WTC11 (cell line): ENCODE data around the gene MLLT1. TPM values are rescaled to one million over a fixed set of nuclear protein-coding genes. Genes with fewer than 3 reads are reported as not detected.

Experiments
- ATAC-seq: fragments of 200-7000 bp; cut with Tn5 transposase; 2 replicates; pipeline ENCODE4 v1.10.0; 2021; ENCODE audit warnings: mild to moderate bottlenecking, moderate library complexity
- CTCF ChIA-PET: fragments of 300-600 bp; sonication (Branson Sonifier 250); formaldehyde crosslinking; loops from one replicate; lab custom pipeline; 2021; ENCODE audit warnings: antibody characterized with exemption; lab: Charles Lee
- POLR2A ChIA-PET: fragments of 350-600 bp; sonication (Branson Sonifier 250); formaldehyde crosslinking; loops from one replicate; lab custom pipeline; 2021; ENCODE audit warnings: antibody characterized with exemption; lab: Charles Lee
- DNase-seq: peaks from one replicate; pipeline ENCODE4 v3.0.0; 2021; ENCODE audit warnings: low spot score
- H3K27ac Mint-ChIP-seq: 2 replicates; pipeline ENCODE4 v1.8.0; 2021; ENCODE audit warnings: mixed read lengths
- H3K27me3 Mint-ChIP-seq: 2 replicates; pipeline ENCODE4 v1.8.0; 2021; ENCODE audit warnings: low read depth, mild to moderate bottlenecking, moderate library complexity, mixed read lengths
- H3K36me3 Mint-ChIP-seq: 2 replicates; pipeline ENCODE4 v1.8.0; 2021; ENCODE audit warnings: mixed read lengths
- H3K4me1 Mint-ChIP-seq: 2 replicates; pipeline ENCODE4 v1.8.0; 2022; ENCODE audit warnings: mixed read lengths
- H3K4me3 Mint-ChIP-seq: 2 replicates; pipeline ENCODE4 v1.8.0; 2021; ENCODE audit warnings: mild to moderate bottlenecking, moderate library complexity, mixed read lengths
- H3K9me3 Mint-ChIP-seq: 2 replicates; pipeline ENCODE4 v1.8.0; 2021; ENCODE audit warnings: mixed read lengths
- EMX1 ChIP-seq: fragments of 250-450 bp; sonication (Bioruptor Pico); IDR thresholded peaks from 2 replicates; pipeline ENCODE4 v1.8.0; 2021; ENCODE audit warnings: mild to moderate bottlenecking
- FOXK1 ChIP-seq: sonication (generic); formaldehyde crosslinking; IDR thresholded peaks from 2 replicates; pipeline ENCODE4 v1.8.0; 2022; ENCODE audit warnings: mild to moderate bottlenecking, moderate library complexity, missing genetic modification reagents
- FOXP1 ChIP-seq: sonication (generic); formaldehyde crosslinking; IDR thresholded peaks from 2 replicates; pipeline ENCODE4 v1.8.0; 2022; ENCODE audit warnings: missing genetic modification reagents, mild to moderate bottlenecking, moderate library complexity, borderline replicate concordance
- GRHL2 ChIP-seq: fragments of 250-450 bp; sonication (Bioruptor Pico); IDR thresholded peaks from 2 replicates; pipeline ENCODE4 v1.8.0; 2022; ENCODE audit warnings: mild to moderate bottlenecking, moderate library complexity; ENCODE audit not compliant: insufficient replicate concordance, severe bottlenecking
- HMGA2 ChIP-seq: fragments of 250-450 bp; sonication (Bioruptor Pico); IDR thresholded peaks from 2 replicates; pipeline ENCODE4 v1.4.0; 2021; ENCODE audit warnings: mild to moderate bottlenecking, moderate library complexity
- MYBL2 ChIP-seq: sonication (generic); formaldehyde crosslinking; IDR thresholded peaks from 2 replicates; pipeline ENCODE4 v1.8.1; 2023; ENCODE audit warnings: mild to moderate bottlenecking, moderate library complexity, missing genetic modification reagents
- OVOL2 ChIP-seq: fragments of 250-450 bp; sonication (Bioruptor Pico); IDR thresholded peaks from 2 replicates; pipeline ENCODE4 v1.9.0; 2021; ENCODE audit warnings: mild to moderate bottlenecking, borderline replicate concordance
- TEAD4 ChIP-seq: sonication (generic); formaldehyde crosslinking; IDR thresholded peaks from 2 replicates; pipeline ENCODE4 v1.8.0; 2022; ENCODE audit warnings: mild to moderate bottlenecking, missing genetic modification reagents
- TP53 ChIP-seq: sonication (generic); formaldehyde crosslinking; IDR thresholded peaks from 2 replicates; pipeline ENCODE4 v1.8.1; 2023; ENCODE audit warnings: mild to moderate bottlenecking, missing genetic modification reagents
- ZNF263 ChIP-seq: sonication (generic); formaldehyde crosslinking; IDR thresholded peaks from 2 replicates; pipeline ENCODE4 v1.8.1; 2022; ENCODE audit warnings: low read depth, mild to moderate bottlenecking, moderate library complexity, missing genetic modification reagents
- total RNA-seq: library from RNA; stranded (reverse); gene quantifications from 3 replicates; pipeline ENCODE4 v1.2.3, GENCODE V29; 2021
- TF ChIP-seq, protein P1 (sequence below): fragments of 250-450 bp; sonication (Bioruptor Pico); IDR thresholded peaks from 2 replicates; pipeline ENCODE4 v1.8.0; 2021; ENCODE audit warnings: mild to moderate bottlenecking
- TF ChIP-seq, protein P2 (sequence below): sonication (generic); formaldehyde crosslinking; IDR thresholded peaks from 2 replicates; pipeline ENCODE4 v1.8.1; 2022; ENCODE audit warnings: mild to moderate bottlenecking, moderate library complexity, missing genetic modification reagents
- TF ChIP-seq, protein P3 (sequence below): fragments of 250-450 bp; sonication (Bioruptor Pico); IDR thresholded peaks from 2 replicates; pipeline ENCODE4 v1.9.0; 2021; ENCODE audit warnings: moderate library complexity, mild to moderate bottlenecking, inconsistent platforms, borderline replicate concordance
- TF ChIP-seq, protein P4 (sequence below): fragments of 250-450 bp; sonication (Bioruptor Pico); conservative IDR thresholded peaks from 2 replicates; pipeline ENCODE4 v1.9.0; 2021; ENCODE audit warnings: mild to moderate bottlenecking
- TF ChIP-seq, protein P5 (sequence below): sonication (generic); formaldehyde crosslinking; IDR thresholded peaks from 2 replicates; pipeline ENCODE4 v1.8.0; 2022; ENCODE audit warnings: missing genetic modification reagents

Gene MLLT1
- total RNA-seq, 1 experiment from 2014 or later: 58.2 TPM

DNA sequence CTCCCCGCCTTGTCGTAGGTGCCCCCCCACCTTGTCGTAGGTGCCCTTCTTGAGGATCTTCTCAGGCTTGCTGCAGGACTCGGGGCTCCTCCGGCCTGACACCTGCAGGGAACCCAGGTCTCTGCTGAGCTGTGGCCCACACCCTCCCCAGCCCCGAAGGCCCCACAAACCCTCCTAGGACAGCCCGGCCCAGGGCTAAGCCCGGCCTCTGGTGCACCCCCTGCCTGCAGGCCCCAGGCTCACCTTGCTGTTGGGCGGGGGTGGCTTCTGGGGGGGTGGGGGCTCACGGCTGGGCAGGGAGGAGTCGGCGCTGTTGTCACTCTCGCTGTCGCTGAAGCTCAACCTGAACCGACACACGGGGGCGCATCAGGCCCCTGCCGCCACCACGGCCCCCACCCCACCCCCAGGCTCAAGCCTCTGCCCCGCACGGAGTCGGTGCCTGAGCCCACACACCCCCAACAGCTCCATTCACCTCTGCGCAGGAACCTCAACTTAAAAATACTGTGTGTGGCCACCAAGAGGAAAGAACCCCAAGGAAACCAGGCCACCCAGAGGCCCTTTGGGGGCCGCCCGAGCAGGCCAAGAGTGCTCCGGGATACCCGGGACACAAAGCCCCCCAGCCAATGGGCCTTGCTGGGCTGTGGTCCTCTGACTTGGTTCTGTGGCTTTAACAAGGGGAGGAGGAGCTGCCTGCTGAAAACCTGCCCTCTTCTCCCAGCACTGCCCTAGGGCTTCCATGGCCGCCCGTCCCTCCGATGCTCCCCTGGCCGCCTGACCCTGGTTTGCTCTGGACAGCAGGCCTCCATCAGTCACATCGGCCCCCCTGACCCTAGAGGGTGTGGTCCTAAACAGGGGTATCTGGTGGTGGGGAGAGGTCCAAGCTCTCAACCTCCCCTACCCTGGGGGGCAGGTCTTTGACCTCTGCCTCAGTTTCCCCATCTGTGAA lies 65.8 kb downstream of the MLLT1 start:
- Mint-ChIP-seq H3K9me3 (no peaks in the 10 kb centered on the region), H3K4me3 (no peak overlapping the region), H3K27me3 (no peaks in the 10 kb centered on the region), H3K36me3 (peaks cover 5% of the 10 kb centered on the region; the same call in 1 of the 2 replicates), H3K4me1 (peaks cover 3% of the 10 kb centered on the region; the same call in 1 of the 2 replicates), H3K27ac (no peak overlapping the region)
- ATAC-seq (no peak), DNase-seq (no peak)
- CTCF ChIA-PET: interaction anchor here (0.7 to 1.2 kb wide), 3 partner anchors 126 to 353 kb away, joined by 3 to 6 read pairs (median 6); no protein-coding TSS in a partner anchor
- POLR2A ChIA-PET: no interaction called here
- TF ChIP-seq MYBL2 (CRISPR knock-in tag) (no peak), FOXP1 (CRISPR knock-in tag) (no peak), TEAD4 (CRISPR knock-in tag) (no peak), EMX1 (no peak), ZNF263 (no peak)
- TF ChIP-seq, protein P1, sequence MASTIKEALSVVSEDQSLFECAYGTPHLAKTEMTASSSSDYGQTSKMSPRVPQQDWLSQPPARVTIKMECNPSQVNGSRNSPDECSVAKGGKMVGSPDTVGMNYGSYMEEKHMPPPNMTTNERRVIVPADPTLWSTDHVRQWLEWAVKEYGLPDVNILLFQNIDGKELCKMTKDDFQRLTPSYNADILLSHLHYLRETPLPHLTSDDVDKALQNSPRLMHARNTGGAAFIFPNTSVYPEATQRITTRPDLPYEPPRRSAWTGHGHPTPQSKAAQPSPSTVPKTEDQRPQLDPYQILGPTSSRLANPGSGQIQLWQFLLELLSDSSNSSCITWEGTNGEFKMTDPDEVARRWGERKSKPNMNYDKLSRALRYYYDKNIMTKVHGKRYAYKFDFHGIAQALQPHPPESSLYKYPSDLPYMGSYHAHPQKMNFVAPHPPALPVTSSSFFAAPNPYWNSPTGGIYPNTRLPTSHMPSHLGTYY (CRISPR knock-in tag): no peak
- TF ChIP-seq, protein P2, sequence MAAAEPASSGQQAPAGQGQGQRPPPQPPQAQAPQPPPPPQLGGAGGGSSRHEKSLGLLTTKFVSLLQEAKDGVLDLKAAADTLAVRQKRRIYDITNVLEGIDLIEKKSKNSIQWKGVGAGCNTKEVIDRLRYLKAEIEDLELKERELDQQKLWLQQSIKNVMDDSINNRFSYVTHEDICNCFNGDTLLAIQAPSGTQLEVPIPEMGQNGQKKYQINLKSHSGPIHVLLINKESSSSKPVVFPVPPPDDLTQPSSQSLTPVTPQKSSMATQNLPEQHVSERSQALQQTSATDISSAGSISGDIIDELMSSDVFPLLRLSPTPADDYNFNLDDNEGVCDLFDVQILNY (CRISPR knock-in tag): no peak
- TF ChIP-seq, protein P3, sequence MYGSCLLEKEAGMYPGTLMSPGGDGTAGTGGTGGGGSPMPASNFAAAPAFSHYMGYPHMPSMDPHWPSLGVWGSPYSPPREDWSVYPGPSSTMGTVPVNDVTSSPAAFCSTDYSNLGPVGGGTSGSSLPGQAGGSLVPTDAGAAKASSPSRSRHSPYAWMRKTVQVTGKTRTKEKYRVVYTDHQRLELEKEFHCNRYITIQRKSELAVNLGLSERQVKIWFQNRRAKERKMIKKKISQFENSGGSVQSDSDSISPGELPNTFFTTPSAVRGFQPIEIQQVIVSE (CRISPR knock-in tag): no peak
- TF ChIP-seq, protein P4, sequence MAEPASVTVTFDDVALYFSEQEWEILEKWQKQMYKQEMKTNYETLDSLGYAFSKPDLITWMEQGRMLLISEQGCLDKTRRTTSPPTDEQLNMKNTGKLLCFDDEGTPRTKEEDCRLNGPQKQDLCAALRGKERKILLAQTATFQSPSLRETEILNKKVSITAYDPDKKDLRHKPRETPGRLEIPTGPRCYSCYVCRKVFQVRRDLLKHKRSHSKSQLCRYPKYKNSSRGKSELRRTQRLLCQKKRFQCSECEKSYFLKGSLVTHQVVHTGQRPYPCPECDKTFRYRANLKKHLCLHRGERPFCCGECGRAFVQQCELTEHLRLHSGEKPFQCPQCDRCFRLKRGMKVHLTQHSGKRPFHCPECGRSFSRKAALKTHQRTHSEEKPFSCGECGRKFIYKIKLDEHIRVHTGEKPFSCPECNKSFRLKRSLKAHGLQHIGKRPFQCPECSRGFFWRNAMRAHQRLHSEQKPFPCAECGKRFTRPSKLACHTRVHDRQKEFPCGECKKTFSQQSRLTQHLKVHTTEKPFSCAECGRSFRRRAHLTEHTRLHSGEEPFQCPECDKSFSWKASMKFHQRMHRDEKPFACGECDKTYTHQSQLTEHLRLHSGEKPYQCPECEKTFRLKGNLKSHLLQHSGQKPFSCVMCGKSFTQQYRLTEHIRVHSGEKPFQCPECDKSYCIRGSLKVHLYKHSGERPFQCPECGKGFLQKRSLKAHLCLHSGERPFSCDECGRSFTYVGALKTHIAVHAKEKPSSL (CRISPR knock-in tag): no peak

DNA sequence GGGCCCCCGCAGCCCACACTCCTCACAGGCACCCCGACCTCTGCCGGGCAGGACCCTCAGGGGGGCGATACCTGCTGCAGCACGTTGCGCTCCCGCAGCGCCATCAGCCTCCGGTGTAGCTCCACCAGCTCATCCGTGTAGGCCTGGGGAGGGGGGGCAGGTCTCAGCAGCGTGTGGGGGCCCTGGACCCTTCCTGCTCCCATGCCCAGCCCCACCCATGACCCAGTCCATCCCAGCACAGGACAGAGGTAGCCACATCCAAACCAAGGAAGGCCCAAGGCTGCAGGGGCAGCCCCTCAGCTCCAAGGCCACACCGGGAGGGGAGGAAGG lies 66.5 kb downstream of the MLLT1 start:
- ATAC-seq (no peak), DNase-seq (no peak)
- Mint-ChIP-seq H3K27me3 (no peaks in the 10 kb centered on the region), H3K4me1 (0 out of 2 replicates have a peak, but pooled peaks cover under 1% of the 10 kb centered on the region), H3K4me3 (no peak overlapping the region), H3K36me3 (peaks cover 5% of the 10 kb centered on the region; the same call in 1 of the 2 replicates), H3K27ac (no peak overlapping the region), H3K9me3 (no peaks in the 10 kb centered on the region)
- ChIA-PET POLR2A (no interaction called here), CTCF (interaction anchor here (1.0 to 1.2 kb wide), 2 partner anchors 127 to 165 kb away, joined by 6 read pairs; no protein-coding TSS in a partner anchor)
- TF ChIP-seq FOXK1 (CRISPR knock-in tag) (no peak), GRHL2 (CRISPR knock-in tag) (no peak), OVOL2 (CRISPR knock-in tag) (no peak), TP53 (CRISPR knock-in tag) (no peak), HMGA2 (CRISPR knock-in tag) (no peak)
- TF ChIP-seq, protein P5, sequence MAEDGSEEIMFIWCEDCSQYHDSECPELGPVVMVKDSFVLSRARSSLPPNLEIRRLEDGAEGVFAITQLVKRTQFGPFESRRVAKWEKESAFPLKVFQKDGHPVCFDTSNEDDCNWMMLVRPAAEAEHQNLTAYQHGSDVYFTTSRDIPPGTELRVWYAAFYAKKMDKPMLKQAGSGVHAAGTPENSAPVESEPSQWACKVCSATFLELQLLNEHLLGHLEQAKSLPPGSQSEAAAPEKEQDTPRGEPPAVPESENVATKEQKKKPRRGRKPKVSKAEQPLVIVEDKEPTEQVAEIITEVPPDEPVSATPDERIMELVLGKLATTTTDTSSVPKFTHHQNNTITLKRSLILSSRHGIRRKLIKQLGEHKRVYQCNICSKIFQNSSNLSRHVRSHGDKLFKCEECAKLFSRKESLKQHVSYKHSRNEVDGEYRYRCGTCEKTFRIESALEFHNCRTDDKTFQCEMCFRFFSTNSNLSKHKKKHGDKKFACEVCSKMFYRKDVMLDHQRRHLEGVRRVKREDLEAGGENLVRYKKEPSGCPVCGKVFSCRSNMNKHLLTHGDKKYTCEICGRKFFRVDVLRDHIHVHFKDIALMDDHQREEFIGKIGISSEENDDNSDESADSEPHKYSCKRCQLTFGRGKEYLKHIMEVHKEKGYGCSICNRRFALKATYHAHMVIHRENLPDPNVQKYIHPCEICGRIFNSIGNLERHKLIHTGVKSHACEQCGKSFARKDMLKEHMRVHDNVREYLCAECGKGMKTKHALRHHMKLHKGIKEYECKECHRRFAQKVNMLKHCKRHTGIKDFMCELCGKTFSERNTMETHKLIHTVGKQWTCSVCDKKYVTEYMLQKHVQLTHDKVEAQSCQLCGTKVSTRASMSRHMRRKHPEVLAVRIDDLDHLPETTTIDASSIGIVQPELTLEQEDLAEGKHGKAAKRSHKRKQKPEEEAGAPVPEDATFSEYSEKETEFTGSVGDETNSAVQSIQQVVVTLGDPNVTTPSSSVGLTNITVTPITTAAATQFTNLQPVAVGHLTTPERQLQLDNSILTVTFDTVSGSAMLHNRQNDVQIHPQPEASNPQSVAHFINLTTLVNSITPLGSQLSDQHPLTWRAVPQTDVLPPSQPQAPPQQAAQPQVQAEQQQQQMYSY: no peak
